ENCODE results near the gene CACNA2D3. TPM values are rescaled to one million over a fixed set of nuclear protein-coding genes. Genes with fewer than 3 reads are reported as not detected.

CACNA2D3 gene
- total and polyA plus RNA-seq, 4 donors, result 0.38 to 2.5 (median 1.1) TPM

DNA sequence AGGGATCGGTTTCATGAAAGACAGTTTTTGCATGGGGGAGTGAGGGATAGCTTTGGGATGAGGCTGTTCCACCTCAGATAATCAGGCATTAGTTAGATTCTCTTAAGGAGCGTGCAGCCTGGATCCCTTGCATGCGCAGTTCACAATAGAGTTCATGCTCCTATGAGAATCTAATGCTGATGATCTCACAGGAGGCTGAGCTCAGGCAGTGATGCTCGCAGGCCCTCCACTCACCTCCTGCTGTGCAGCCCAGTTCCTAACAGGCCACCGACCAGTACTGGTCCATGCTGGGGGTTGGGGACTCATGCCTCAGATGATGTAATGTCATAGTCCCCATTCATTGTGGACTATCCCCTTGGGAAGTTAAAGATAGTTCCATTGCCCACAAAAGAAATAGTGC is 255.8 kb downstream of the CACNA2D3 start:
- no peak overlapping the region for H3K27ac ChIP-seq (ENCODE audit: low read depth in 1 of 2, low read length in 1 of 2)
- no peak overlapping the region for H3K4me3 ChIP-seq
- WGBS, 2 donors, result 86 to 90% methylated on average over 5 of the region's 5 CpGs
- H3K4me1 ChIP-seq (ENCODE audit: control insufficient read depth in 5 of 5, insufficient read depth in 5 of 5, low read length in 5 of 5), result peaks cover 0 to 20% (median 0%) of the 10 kb centered on the region in 5 donors
- no peaks in the 10 kb centered on the region for H3K27me3 ChIP-seq (ENCODE audit: control insufficient read depth in 3 of 3, insufficient read depth in 3 of 3, low read length in 2 of 3)
- H3K36me3 ChIP-seq (ENCODE audit: control insufficient read depth in 4 of 4, insufficient read depth in 4 of 4, low read length in 4 of 4), result no peaks in the 10 kb centered on the region
- H3K9ac ChIP-seq (ENCODE audit: insufficient read depth in 1 of 2, low read length in 2 of 2), result no peak overlapping the region
- TF ChIP-seq, protein P1, sequence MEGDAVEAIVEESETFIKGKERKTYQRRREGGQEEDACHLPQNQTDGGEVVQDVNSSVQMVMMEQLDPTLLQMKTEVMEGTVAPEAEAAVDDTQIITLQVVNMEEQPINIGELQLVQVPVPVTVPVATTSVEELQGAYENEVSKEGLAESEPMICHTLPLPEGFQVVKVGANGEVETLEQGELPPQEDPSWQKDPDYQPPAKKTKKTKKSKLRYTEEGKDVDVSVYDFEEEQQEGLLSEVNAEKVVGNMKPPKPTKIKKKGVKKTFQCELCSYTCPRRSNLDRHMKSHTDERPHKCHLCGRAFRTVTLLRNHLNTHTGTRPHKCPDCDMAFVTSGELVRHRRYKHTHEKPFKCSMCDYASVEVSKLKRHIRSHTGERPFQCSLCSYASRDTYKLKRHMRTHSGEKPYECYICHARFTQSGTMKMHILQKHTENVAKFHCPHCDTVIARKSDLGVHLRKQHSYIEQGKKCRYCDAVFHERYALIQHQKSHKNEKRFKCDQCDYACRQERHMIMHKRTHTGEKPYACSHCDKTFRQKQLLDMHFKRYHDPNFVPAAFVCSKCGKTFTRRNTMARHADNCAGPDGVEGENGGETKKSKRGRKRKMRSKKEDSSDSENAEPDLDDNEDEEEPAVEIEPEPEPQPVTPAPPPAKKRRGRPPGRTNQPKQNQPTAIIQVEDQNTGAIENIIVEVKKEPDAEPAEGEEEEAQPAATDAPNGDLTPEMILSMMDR (IDR thresholded peaks at IDR 0.05; ENCODE audit: control extremely low read depth, extremely low read depth), result no peak
- no peak for DNase-seq
- H3K9me3 ChIP-seq (ENCODE audit: control insufficient read depth in 4 of 4, insufficient read depth in 3 of 4, low read length in 3 of 4), result no peaks in the 10 kb centered on the region
- no peak for ATAC-seq (ENCODE audit: insufficient read depth, low FRiP score)

DNA sequence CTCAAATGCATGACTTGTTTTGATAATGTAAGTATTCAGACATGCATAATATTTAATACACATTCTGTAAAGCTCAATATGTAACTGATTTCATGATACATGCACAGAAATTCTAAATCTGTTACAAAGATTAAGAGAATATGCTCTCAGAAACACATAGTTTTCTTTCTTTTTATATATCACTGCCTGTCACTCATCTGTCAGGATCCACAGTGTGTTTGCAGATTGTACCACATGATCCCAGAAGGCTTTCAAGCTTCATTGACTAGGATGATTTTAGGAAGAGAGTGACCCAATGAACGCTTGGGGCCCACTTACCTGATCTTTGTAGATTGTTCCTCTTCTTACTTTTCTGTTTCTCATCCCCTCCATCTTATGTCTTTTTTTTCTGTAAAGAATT is 261.9 kb downstream of the CACNA2D3 start:
- ATAC-seq (ENCODE audit: insufficient read depth, low FRiP score) (no peak), DNase-seq (no peak)
- WGBS, 2 donors, result 88 to 90% methylated on average over 1 of the region's 1 CpG
- Histone ChIP-seq H3K4me3 (no peak overlapping the region), H3K36me3 (ENCODE audit: control insufficient read depth in 4 of 4, insufficient read depth in 4 of 4, low read length in 4 of 4) (no peaks in the 10 kb centered on the region), H3K4me1 (ENCODE audit: control insufficient read depth in 5 of 5, insufficient read depth in 5 of 5, low read length in 5 of 5) (no peaks in the 10 kb centered on the region), H3K27me3 (ENCODE audit: control insufficient read depth in 3 of 3, insufficient read depth in 3 of 3, low read length in 2 of 3) (no peaks in the 10 kb centered on the region), H3K27ac (ENCODE audit: low read depth in 1 of 2, low read length in 1 of 2) (no peak overlapping the region), H3K9ac (ENCODE audit: insufficient read depth in 1 of 2, low read length in 2 of 2) (no peak overlapping the region), H3K9me3 (ENCODE audit: control insufficient read depth in 4 of 4, insufficient read depth in 3 of 4, low read length in 3 of 4) (no peaks in the 10 kb centered on the region)
- TF ChIP-seq, protein P1 (IDR thresholded peaks at IDR 0.05; ENCODE audit: control extremely low read depth, extremely low read depth), result no peak

DNA sequence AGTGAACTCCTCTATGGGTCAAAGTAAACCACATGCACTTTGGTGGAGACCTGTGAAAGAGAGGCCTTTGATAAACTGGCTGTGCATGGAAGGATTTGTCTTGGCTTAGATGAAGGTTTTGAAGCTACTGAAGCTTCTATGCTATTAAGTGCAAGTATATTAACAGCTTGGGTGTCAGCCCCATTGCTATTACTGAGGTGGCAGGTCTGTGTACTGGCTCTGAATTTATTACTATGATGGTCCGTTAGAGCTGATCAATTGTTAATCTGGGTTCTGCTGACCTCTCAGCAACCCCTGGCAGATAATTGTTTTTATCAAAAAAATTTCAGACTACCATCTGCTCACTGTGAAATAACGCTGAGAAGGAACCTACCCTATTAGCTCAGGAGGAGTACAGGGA is 268.2 kb downstream of the CACNA2D3 start:
- ATAC-seq (ENCODE audit: insufficient read depth, low FRiP score), result no peak
- Histone ChIP-seq H3K4me3 (no peak overlapping the region), H3K9me3 (ENCODE audit: control insufficient read depth in 4 of 4, insufficient read depth in 3 of 4, low read length in 3 of 4) (peaks cover 0 to 10% (median 0%) of the 10 kb centered on the region in 4 donors), H3K27ac (ENCODE audit: low read depth in 1 of 2, low read length in 1 of 2) (no peak overlapping the region), H3K27me3 (ENCODE audit: control insufficient read depth in 3 of 3, insufficient read depth in 3 of 3, low read length in 2 of 3) (peaks cover 0 to 2% (median 0%) of the 10 kb centered on the region in 3 donors), H3K4me1 (ENCODE audit: control insufficient read depth in 5 of 5, insufficient read depth in 5 of 5, low read length in 5 of 5) (no peaks in the 10 kb centered on the region), H3K9ac (ENCODE audit: insufficient read depth in 1 of 2, low read length in 2 of 2) (no peak overlapping the region), H3K36me3 (ENCODE audit: control insufficient read depth in 4 of 4, insufficient read depth in 4 of 4, low read length in 4 of 4) (no peaks in the 10 kb centered on the region)
- DNase-seq, result no peak
- TF ChIP-seq, protein P1 (IDR thresholded peaks at IDR 0.05; ENCODE audit: control extremely low read depth, extremely low read depth), result no peak
- 71 to 73% methylated on average over 2 of the region's 2 CpGs for WGBS, 2 donors

DNA sequence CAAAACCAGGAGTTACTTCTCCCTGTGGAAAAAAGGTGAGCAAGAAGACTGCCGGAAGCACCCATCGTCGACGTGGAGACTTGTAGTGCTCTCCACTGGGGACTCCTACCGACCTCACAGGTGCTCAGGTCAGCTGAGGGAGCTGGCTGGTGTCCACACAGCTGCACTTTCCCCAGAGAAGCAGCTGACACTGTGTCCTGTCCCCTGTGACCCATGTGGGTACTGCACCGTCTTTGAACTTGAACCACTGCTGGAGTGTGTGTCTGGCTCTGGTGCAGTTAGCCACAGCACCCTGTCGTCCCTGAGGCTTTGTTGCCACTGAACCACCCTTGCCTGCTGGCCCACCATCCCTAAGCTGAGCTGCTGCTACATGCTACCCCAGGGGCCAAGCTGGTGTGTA is 270.8 kb downstream of the CACNA2D3 start:
- no peak overlapping the region for H3K9ac ChIP-seq (ENCODE audit: insufficient read depth in 1 of 2, low read length in 2 of 2)
- H3K27ac ChIP-seq (ENCODE audit: low read depth in 1 of 2, low read length in 1 of 2), result no peak overlapping the region
- ATAC-seq (ENCODE audit: insufficient read depth, low FRiP score) (no peak), DNase-seq (no peak)
- H3K9me3 ChIP-seq (ENCODE audit: control insufficient read depth in 4 of 4, insufficient read depth in 3 of 4, low read length in 3 of 4), result peaks cover 0 to 10% (median 0%) of the 10 kb centered on the region in 4 donors
- no peaks in the 10 kb centered on the region for H3K4me1 ChIP-seq (ENCODE audit: control insufficient read depth in 5 of 5, insufficient read depth in 5 of 5, low read length in 5 of 5)
- peaks cover 0 to 2% (median 0%) of the 10 kb centered on the region in 3 donors for H3K27me3 ChIP-seq (ENCODE audit: control insufficient read depth in 3 of 3, insufficient read depth in 3 of 3, low read length in 2 of 3)
- WGBS, 2 donors, result 78 to 89% methylated on average over 7 of the region's 7 CpGs
- H3K4me3 ChIP-seq, result no peak overlapping the region
- TF ChIP-seq, protein P1 (IDR thresholded peaks at IDR 0.05; ENCODE audit: control extremely low read depth, extremely low read depth), result no peak
- no peaks in the 10 kb centered on the region for H3K36me3 ChIP-seq (ENCODE audit: control insufficient read depth in 4 of 4, insufficient read depth in 4 of 4, low read length in 4 of 4)
